ENCODE measurements around the gene ABCA8.

- TF ChIP-seq, protein P1, sequence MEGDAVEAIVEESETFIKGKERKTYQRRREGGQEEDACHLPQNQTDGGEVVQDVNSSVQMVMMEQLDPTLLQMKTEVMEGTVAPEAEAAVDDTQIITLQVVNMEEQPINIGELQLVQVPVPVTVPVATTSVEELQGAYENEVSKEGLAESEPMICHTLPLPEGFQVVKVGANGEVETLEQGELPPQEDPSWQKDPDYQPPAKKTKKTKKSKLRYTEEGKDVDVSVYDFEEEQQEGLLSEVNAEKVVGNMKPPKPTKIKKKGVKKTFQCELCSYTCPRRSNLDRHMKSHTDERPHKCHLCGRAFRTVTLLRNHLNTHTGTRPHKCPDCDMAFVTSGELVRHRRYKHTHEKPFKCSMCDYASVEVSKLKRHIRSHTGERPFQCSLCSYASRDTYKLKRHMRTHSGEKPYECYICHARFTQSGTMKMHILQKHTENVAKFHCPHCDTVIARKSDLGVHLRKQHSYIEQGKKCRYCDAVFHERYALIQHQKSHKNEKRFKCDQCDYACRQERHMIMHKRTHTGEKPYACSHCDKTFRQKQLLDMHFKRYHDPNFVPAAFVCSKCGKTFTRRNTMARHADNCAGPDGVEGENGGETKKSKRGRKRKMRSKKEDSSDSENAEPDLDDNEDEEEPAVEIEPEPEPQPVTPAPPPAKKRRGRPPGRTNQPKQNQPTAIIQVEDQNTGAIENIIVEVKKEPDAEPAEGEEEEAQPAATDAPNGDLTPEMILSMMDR (IDR thresholded peaks at IDR 0.05), result no peak
- no peak for TF ChIP-seq POLR2A (IDR thresholded peaks at IDR 0.05)
Observed at GRCh38 chr17:68831170-68831569, 124.0 kb downstream of the ABCA8 start.

Measured in thyroid gland (tissue), 4 donors.